ENCODE measurements around the gene DMGDH. TPM values are rescaled to one million over a fixed set of nuclear protein-coding genes. Genes with fewer than 3 reads are reported as not detected.

DMGDH gene
- total RNA-seq, 1 donor from 2014 or later = 3.1 TPM

DNA sequence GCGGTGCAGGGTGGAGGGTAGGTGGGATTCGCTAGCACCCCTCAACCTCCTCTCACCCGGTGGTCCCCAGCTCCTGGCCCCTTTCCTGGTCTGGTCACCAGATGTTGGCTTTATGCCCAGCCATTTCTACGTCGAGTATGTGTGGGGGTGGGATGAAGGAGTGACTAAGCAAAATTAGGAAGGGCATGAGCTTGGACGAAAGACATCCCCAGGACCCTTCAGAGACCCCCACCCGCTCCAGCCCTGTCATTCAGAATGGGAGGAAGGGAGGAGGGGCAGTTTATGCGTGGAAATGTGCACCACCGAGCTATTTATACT is 835 bp upstream of the DMGDH start:
- Mint-ChIP-seq H3K27ac (ENCODE audit: unreplicated experiment) (no peak overlapping the region), H3K9me3 (ENCODE audit: low read depth) (peaks cover 18% of the 10 kb centered on the region), H3K27me3 (ENCODE audit: low read depth) (no peaks in the 10 kb centered on the region), H3K4me3 (ENCODE audit: unreplicated experiment) (no peak overlapping the region), H3K4me1 (ENCODE audit: low read depth) (no peaks in the 10 kb centered on the region), H3K36me3 (ENCODE audit: low read depth) (peaks cover 2% of the 10 kb centered on the region)
- no peak for DNase-seq (ENCODE audit: low spot score)
- TF ChIP-seq, protein P1, sequence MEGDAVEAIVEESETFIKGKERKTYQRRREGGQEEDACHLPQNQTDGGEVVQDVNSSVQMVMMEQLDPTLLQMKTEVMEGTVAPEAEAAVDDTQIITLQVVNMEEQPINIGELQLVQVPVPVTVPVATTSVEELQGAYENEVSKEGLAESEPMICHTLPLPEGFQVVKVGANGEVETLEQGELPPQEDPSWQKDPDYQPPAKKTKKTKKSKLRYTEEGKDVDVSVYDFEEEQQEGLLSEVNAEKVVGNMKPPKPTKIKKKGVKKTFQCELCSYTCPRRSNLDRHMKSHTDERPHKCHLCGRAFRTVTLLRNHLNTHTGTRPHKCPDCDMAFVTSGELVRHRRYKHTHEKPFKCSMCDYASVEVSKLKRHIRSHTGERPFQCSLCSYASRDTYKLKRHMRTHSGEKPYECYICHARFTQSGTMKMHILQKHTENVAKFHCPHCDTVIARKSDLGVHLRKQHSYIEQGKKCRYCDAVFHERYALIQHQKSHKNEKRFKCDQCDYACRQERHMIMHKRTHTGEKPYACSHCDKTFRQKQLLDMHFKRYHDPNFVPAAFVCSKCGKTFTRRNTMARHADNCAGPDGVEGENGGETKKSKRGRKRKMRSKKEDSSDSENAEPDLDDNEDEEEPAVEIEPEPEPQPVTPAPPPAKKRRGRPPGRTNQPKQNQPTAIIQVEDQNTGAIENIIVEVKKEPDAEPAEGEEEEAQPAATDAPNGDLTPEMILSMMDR (IDR thresholded peaks at IDR 0.05) = no peak

DNA sequence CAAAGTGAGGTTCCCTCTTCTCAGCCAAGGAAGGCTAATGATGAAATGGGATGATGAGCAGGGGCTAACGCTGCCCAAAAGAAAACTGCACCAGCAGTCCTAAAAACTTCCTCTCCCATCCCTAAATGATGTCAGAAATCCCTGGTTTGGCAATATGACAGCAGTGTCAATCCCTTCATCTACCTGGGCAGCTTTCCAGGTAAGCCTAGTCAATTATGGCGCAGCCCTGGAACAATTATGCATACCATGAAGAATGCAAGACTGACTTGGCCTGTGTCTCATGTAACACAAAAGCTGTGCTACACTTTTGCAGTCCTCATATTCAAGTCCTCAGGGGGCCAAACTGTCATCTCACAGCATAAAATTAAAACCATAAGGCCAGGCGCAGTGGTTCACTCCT is 7.0 kb downstream of the DMGDH start:
- peaks cover 5% of the 10 kb centered on the region for H3K27me3 Mint-ChIP-seq (ENCODE audit: low read depth)
- no peak overlapping the region for H3K27ac Mint-ChIP-seq (ENCODE audit: unreplicated experiment)
- TF ChIP-seq, protein P1 (IDR thresholded peaks at IDR 0.05) = no peak
- H3K4me1 Mint-ChIP-seq (ENCODE audit: low read depth) = no peaks in the 10 kb centered on the region
- no peak overlapping the region for H3K4me3 Mint-ChIP-seq (ENCODE audit: unreplicated experiment)
- H3K36me3 Mint-ChIP-seq (ENCODE audit: low read depth) = no peaks in the 10 kb centered on the region
- no peak for DNase-seq (ENCODE audit: low spot score)
- no peaks in the 10 kb centered on the region for H3K9me3 Mint-ChIP-seq (ENCODE audit: low read depth)

DNA sequence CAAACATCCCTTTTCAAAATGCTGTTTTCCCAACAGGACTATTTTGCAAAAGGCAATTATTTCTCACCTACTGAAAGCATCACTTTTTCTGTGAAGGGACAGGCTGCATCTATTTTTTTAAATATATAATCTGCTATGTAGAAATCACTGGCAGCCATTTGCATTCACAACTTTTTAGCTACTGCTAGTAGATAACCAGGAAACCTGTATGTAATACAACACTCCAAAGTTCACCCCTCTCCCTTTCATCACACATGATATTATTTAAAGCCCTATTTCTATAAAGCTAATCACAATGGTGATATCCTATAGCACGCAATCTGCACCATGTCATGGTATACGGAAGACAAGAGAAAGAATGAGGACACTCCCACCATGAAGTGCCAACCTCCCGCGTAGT is 9.8 kb downstream of the DMGDH start:
- Mint-ChIP-seq H3K36me3 (ENCODE audit: low read depth) (no peaks in the 10 kb centered on the region), H3K4me1 (ENCODE audit: low read depth) (no peaks in the 10 kb centered on the region), H3K9me3 (ENCODE audit: low read depth) (no peaks in the 10 kb centered on the region), H3K27me3 (ENCODE audit: low read depth) (peaks cover 6% of the 10 kb centered on the region), H3K4me3 (ENCODE audit: unreplicated experiment) (no peak overlapping the region), H3K27ac (ENCODE audit: unreplicated experiment) (no peak overlapping the region)
- TF ChIP-seq, protein P1 (IDR thresholded peaks at IDR 0.05) = no peak
- DNase-seq (ENCODE audit: low spot score) = no peak

DNA sequence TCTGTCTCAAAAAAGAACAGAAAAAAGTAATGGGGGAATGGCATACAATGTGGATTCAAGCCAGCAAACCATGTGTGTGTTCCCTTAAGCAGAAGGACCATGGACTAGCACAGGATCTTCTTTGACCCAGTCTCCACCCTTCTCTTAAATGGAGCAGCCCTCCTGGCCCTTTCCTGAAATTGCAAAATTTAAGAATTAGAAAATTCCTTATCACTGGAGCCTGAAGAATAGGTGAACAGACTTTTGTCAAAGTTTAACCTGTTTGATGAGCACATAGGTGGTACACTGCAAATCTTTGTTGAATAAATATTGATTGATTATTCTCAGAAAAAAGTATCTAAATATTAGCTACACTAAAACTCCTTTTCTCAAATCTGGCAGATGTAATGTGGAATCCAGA is 12.6 kb downstream of the DMGDH start:
- Mint-ChIP-seq H3K36me3 (ENCODE audit: low read depth) (peaks cover 5% of the 10 kb centered on the region), H3K9me3 (ENCODE audit: low read depth) (peaks cover 9% of the 10 kb centered on the region), H3K27ac (ENCODE audit: unreplicated experiment) (no peak overlapping the region), H3K4me3 (ENCODE audit: unreplicated experiment) (no peak overlapping the region), H3K4me1 (ENCODE audit: low read depth) (no peaks in the 10 kb centered on the region), H3K27me3 (ENCODE audit: low read depth) (peaks cover 6% of the 10 kb centered on the region)
- TF ChIP-seq, protein P1 (IDR thresholded peaks at IDR 0.05) = no peak
- no peak for DNase-seq (ENCODE audit: low spot score)

DNA sequence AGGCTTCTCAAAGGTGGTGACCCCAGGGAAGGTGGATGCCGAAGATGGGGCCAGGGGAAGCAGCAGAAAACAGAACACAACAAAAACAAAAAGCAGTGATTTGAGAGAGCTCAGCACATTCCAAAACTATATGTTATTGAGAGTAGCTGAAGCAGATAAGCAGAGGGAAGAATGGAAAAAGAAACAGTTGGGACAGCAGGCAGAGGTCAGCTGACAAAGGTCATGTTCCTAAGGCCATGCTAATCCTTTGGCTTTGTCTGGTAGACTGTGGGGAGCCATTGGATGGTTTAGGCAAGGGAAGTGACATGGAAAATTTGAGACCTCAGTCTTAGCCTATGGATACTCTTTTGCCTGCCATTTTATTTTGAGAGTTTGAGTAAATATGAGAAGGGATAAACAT is 14.5 kb downstream of the DMGDH start:
- TF ChIP-seq, protein P1 (IDR thresholded peaks at IDR 0.05) = no peak
- Mint-ChIP-seq H3K27ac (ENCODE audit: unreplicated experiment) (no peak overlapping the region), H3K36me3 (ENCODE audit: low read depth) (peaks cover 8% of the 10 kb centered on the region), H3K4me1 (ENCODE audit: low read depth) (no peaks in the 10 kb centered on the region), H3K4me3 (ENCODE audit: unreplicated experiment) (no peak overlapping the region), H3K9me3 (ENCODE audit: low read depth) (peaks cover 16% of the 10 kb centered on the region), H3K27me3 (ENCODE audit: low read depth) (peaks cover 2% of the 10 kb centered on the region)
- no peak for DNase-seq (ENCODE audit: low spot score)
